ENCODE results near the gene LIPK. TPM values are rescaled to one million over a fixed set of nuclear protein-coding genes. Genes with fewer than 3 reads are reported as not detected.

The LIPK gene
- total RNA-seq, 1 donor from 2014 or later, result not detected

DNA sequence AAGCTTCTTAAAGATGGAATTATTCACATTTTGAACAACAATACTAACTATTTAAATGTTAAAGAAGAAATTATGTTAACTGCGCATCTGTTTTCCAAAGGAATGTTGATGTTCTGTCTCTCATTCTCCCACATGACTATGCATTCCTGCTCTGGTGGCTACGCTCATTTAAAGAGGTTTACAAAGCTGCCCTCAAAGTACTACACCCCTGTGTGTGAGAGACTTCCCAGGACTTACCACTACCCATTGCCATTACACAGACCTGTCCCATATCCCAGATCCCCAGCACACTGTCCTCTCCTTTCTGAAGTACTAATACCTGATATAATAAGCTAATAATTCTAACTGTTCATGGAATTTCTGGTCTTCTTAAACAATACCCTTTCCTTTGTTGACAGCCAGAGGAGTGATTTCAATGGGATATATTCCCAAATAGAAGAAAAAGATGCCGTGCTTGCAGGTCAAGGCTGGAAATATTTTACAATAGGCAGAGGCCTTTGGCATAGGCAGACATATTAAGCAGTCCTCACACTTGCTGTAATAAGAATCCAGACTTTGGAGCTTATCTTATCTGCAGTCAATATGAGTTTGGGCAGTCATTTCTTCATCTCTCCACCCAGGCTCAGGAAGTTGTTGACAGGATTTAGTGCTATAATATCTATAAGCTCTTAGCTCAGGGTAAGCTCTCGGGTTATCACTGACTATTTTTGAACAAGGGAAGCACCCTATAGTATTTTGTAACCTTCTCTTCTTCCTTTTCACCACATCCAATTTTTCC lies 29.6 kb upstream of the LIPK start:
- TF ChIP-seq, protein P1, sequence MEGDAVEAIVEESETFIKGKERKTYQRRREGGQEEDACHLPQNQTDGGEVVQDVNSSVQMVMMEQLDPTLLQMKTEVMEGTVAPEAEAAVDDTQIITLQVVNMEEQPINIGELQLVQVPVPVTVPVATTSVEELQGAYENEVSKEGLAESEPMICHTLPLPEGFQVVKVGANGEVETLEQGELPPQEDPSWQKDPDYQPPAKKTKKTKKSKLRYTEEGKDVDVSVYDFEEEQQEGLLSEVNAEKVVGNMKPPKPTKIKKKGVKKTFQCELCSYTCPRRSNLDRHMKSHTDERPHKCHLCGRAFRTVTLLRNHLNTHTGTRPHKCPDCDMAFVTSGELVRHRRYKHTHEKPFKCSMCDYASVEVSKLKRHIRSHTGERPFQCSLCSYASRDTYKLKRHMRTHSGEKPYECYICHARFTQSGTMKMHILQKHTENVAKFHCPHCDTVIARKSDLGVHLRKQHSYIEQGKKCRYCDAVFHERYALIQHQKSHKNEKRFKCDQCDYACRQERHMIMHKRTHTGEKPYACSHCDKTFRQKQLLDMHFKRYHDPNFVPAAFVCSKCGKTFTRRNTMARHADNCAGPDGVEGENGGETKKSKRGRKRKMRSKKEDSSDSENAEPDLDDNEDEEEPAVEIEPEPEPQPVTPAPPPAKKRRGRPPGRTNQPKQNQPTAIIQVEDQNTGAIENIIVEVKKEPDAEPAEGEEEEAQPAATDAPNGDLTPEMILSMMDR (IDR thresholded peaks at IDR 0.05; ENCODE audit: unreplicated experiment), result no peak
- Mint-ChIP-seq H3K36me3 (no peaks in the 10 kb centered on the region), H3K27me3 (ENCODE audit: low read depth) (peaks cover 28% of the 10 kb centered on the region), H3K4me1 (peaks cover 3% of the 10 kb centered on the region), H3K4me3 (no peak overlapping the region), H3K27ac (no peak overlapping the region), H3K9me3 (no peaks in the 10 kb centered on the region)
- no peak for DNase-seq (ENCODE audit: low spot score in 2 of 2, unreplicated experiment in 2 of 2)

DNA sequence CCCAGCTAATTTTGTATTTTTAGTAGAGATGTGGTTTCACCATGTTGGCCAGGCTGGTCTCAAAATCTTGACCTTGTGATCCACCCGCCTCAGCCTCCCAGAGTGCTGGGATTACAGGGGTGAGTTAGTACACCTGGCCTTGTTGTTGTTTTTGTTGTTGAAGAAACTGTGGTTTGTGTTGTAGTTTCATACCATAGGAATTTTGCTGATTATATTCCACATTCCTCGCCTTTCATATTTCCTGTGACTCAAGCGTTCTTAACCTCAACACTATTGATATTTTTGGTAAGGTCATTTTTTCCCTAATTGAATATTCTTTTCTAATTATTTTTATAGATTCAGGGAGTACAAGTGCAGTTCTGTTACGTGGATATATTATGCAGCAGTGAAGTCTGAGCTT lies 25.1 kb upstream of the LIPK start:
- no peaks in the 10 kb centered on the region for H3K36me3 Mint-ChIP-seq
- H3K9me3 Mint-ChIP-seq, result no peaks in the 10 kb centered on the region
- TF ChIP-seq, protein P1 (IDR thresholded peaks at IDR 0.05; ENCODE audit: unreplicated experiment), result no peak
- H3K4me3 Mint-ChIP-seq, result no peak overlapping the region
- H3K27ac Mint-ChIP-seq, result no peak overlapping the region
- H3K27me3 Mint-ChIP-seq (ENCODE audit: low read depth), result peaks cover 16% of the 10 kb centered on the region
- DNase-seq (ENCODE audit: low spot score in 2 of 2, unreplicated experiment in 2 of 2), result no peak
- peaks cover 3% of the 10 kb centered on the region for H3K4me1 Mint-ChIP-seq

DNA sequence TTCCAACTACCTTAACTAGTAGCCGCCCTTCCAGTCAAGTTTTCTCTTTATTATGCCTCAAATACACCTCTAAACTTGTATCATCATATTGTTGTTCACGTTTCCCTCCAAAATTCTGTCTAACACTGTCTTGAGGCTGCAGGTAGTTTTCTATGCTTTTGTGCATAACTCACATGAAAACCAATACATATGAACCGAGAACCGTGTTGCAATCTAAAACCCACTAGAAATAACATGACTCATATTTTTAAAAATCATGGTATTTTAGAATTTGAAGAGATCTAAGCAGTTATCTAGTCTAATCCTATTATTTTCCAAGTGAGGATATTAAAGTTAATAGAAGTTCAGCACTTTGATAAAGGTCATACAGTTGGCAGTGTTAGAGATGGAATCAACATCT lies 23.6 kb upstream of the LIPK start:
- TF ChIP-seq, protein P1 (IDR thresholded peaks at IDR 0.05; ENCODE audit: unreplicated experiment), result no peak
- H3K27me3 Mint-ChIP-seq (ENCODE audit: low read depth), result peaks cover 16% of the 10 kb centered on the region

DNA sequence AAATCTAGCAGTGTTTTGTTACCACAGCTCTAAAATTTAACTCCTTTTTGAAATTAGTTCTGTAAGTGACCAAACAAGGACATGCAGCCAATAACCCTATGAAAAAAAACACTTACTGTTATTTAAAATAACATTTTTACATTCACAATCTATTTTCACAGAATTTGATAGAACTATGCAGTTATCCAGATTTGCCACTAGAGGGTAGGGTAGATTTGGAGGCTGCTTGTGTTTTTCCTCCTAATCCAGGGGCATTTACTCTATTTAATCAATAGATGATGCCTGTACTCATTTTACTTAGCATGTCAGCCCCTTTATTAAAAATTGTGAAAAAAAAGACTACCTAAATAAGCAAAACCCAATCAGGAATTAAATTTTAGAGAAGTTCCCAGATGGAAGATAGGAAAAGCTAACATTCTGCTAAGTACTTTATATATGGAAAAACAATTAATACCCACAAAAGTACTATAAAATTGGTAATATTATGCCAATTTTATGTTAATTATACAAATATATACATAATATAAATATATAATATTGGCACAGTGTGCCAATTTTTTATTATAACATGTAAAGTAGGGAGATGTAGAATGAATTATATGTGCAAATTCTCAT lies 18.1 kb upstream of the LIPK start:
- H3K27me3 Mint-ChIP-seq (ENCODE audit: low read depth), result peaks cover 7% of the 10 kb centered on the region
- H3K9me3 Mint-ChIP-seq, result peaks cover 9% of the 10 kb centered on the region
- no peak overlapping the region for H3K4me3 Mint-ChIP-seq
- no peak overlapping the region for H3K27ac Mint-ChIP-seq
- no peaks in the 10 kb centered on the region for H3K4me1 Mint-ChIP-seq
- no peaks in the 10 kb centered on the region for H3K36me3 Mint-ChIP-seq
- DNase-seq (ENCODE audit: low spot score in 2 of 2, unreplicated experiment in 2 of 2), result no peak
- TF ChIP-seq, protein P1 (IDR thresholded peaks at IDR 0.05; ENCODE audit: unreplicated experiment), result peak; percentile 84

More for the DNA sequence above, 23.6 kb upstream of the LIPK start:
- H3K9me3 Mint-ChIP-seq, result no peaks in the 10 kb centered on the region
- no peak overlapping the region for H3K27ac Mint-ChIP-seq
- no peak for DNase-seq (ENCODE audit: low spot score in 2 of 2, unreplicated experiment in 2 of 2)
- H3K4me1 Mint-ChIP-seq, result no peaks in the 10 kb centered on the region
- no peak overlapping the region for H3K4me3 Mint-ChIP-seq
- no peaks in the 10 kb centered on the region for H3K36me3 Mint-ChIP-seq

DNA sequence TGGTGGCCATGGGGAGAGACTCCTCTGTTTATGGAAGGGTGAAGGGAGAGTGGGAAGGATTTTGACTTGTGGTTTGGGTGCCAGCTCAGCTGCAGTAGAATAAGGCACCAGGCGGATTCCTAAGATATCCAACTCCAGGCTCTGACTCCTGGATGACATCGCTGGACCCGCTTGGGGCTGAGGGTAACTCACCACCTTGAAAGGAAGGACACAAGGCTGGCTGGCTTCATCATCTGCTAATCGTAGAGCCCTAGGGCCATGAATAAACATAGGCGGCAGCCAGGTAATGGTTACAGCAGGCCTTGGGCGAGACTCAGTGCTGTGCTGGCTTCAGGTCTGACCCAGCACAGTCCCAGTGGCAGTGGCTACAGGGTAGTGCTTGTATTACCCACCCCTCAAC lies 16.7 kb upstream of the LIPK start:
- no peak for DNase-seq (ENCODE audit: low spot score in 2 of 2, unreplicated experiment in 2 of 2)
- H3K4me3 Mint-ChIP-seq, result no peak overlapping the region

More for the DNA sequence above, 16.7 kb upstream of the LIPK start:
- no peaks in the 10 kb centered on the region for H3K36me3 Mint-ChIP-seq
- peaks cover 5% of the 10 kb centered on the region for H3K27me3 Mint-ChIP-seq (ENCODE audit: low read depth)
- TF ChIP-seq, protein P1 (IDR thresholded peaks at IDR 0.05; ENCODE audit: unreplicated experiment), result no peak
- peaks cover 9% of the 10 kb centered on the region for H3K9me3 Mint-ChIP-seq
- no peak overlapping the region for H3K27ac Mint-ChIP-seq
- H3K4me1 Mint-ChIP-seq, result peaks cover 9% of the 10 kb centered on the region
